Type B pancreatic cell (in vitro differentiated cells): ENCODE results near the gene TBC1D23. TPM values are rescaled to one million over a fixed set of nuclear protein-coding genes. Genes with fewer than 3 reads are reported as not detected.
"Not testable (repeated sequence)": the region's sequence is repeated elsewhere in the genome, so short reads cannot be mapped to it uniquely, and the experiment has no call there.

Experiments used
- DNase-seq: peaks from one replicate; pipeline ENCODE4 v3.0.0; 2021; ENCODE audit warnings: mixed read lengths; ENCODE audit not compliant: unreplicated experiment; ENCODE audit errors: extremely low spot score
- H3K27ac Mint-ChIP-seq: 2 replicates; pipeline ENCODE4 v1.8.0; 2021; ENCODE audit warnings: mild to moderate bottlenecking, mixed read lengths
- H3K27me3 Mint-ChIP-seq: 2 replicates; pipeline ENCODE4 v1.8.0; 2021; ENCODE audit warnings: mixed read lengths
- H3K36me3 Mint-ChIP-seq: 2 replicates; pipeline ENCODE4 v1.8.0; 2021; ENCODE audit warnings: mixed read lengths
- H3K4me1 Mint-ChIP-seq: one replicate; pipeline ENCODE4 v1.8.0; 2021; ENCODE audit warnings: mixed read lengths; ENCODE audit not compliant: unreplicated experiment
- H3K4me3 Mint-ChIP-seq: 2 replicates; pipeline ENCODE4 v1.8.0; 2021; ENCODE audit warnings: mild to moderate bottlenecking, mixed read lengths
- H3K9me3 Mint-ChIP-seq: 2 replicates; pipeline ENCODE4 v1.8.0; 2021; ENCODE audit warnings: mixed read lengths
- CTCF ChIP-seq: fragments of 200-600 bp; sonication (generic); conservative IDR thresholded peaks from 2 replicates; pipeline ENCODE4 v1.5.0; 2021; ENCODE audit warnings: antibody characterized with exemption, mild to moderate bottlenecking
- total RNA-seq: library from RNA; stranded (reverse); gene quantifications from 2 replicates; pipeline ENCODE4 v1.2.1, GENCODE V29; 2021; ENCODE audit warnings: low replicate concordance

TBC1D23 gene
- total RNA-seq, 1 donor from 2014 or later: 39.6 TPM

- no peak for DNase-seq
- H3K4me3 Mint-ChIP-seq: no peak overlapping the region
- H3K4me1 Mint-ChIP-seq: peaks cover 36% of the 10 kb centered on the region
Observed at GRCh38 chr3:100257586-100257985, 3.2 kb upstream of the TBC1D23 start.

GRCh38 chr3:100260081-100260684 is 609 bp upstream of the TBC1D23 start:
- no peaks in the 10 kb centered on the region for H3K9me3 Mint-ChIP-seq
- peak overlapping the region; percentile 97 for H3K27ac Mint-ChIP-seq
- peaks cover 52% of the 10 kb centered on the region for H3K4me1 Mint-ChIP-seq
- peak overlapping the region; percentile 98 for H3K4me3 Mint-ChIP-seq
- DNase-seq: no peak
- no peaks in the 10 kb centered on the region for H3K27me3 Mint-ChIP-seq
- peak; percentile 67 for TF ChIP-seq CTCF
- H3K36me3 Mint-ChIP-seq: no peaks in the 10 kb centered on the region

More at GRCh38 chr3:100257586-100257985, 3.2 kb upstream of the TBC1D23 start:
- no peak overlapping the region for H3K27ac Mint-ChIP-seq
- H3K27me3 Mint-ChIP-seq: no peaks in the 10 kb centered on the region
- no peak for TF ChIP-seq CTCF
- no peaks in the 10 kb centered on the region for H3K36me3 Mint-ChIP-seq
- no peaks in the 10 kb centered on the region for H3K9me3 Mint-ChIP-seq

- no peak for DNase-seq
- TF ChIP-seq CTCF: no peak
- Mint-ChIP-seq H3K36me3 (no peaks in the 10 kb centered on the region), H3K4me1 (peaks cover 52% of the 10 kb centered on the region), H3K27ac (peak overlapping the region; percentile 97), H3K9me3 (no peaks in the 10 kb centered on the region), H3K4me3 (peak overlapping the region; percentile 98), H3K27me3 (no peaks in the 10 kb centered on the region)
Observed at GRCh38 chr3:100261485-100261903, 702 bp downstream of the TBC1D23 start.

- not testable (repeated sequence) for H3K9me3 Mint-ChIP-seq, DNase-seq, H3K27me3 Mint-ChIP-seq, H3K36me3 Mint-ChIP-seq
- H3K4me3 Mint-ChIP-seq: peak overlapping the region; percentile 76
- peak overlapping the region; percentile 64 for H3K27ac Mint-ChIP-seq
- peaks cover 45% of the 10 kb centered on the region for H3K4me1 Mint-ChIP-seq
Observed at GRCh38 chr3:100262925-100263324, 2.1 kb downstream of the TBC1D23 start.

- H3K36me3 Mint-ChIP-seq: no peaks in the 10 kb centered on the region
- H3K4me1 Mint-ChIP-seq: peaks cover 45% of the 10 kb centered on the region
- H3K27me3 Mint-ChIP-seq: no peaks in the 10 kb centered on the region
- TF ChIP-seq CTCF: no peak
- no peak for DNase-seq
- H3K9me3 Mint-ChIP-seq: no peaks in the 10 kb centered on the region
- H3K27ac Mint-ChIP-seq: peak overlapping the region; percentile 64
- peak overlapping the region; percentile 76 for H3K4me3 Mint-ChIP-seq
Observed at GRCh38 chr3:100263583-100263982, 2.8 kb downstream of the TBC1D23 start.

GRCh38 chr3:100264242-100264641 is 3.5 kb downstream of the TBC1D23 start:
- no peak for TF ChIP-seq CTCF
- peak overlapping the region; percentile 64 for H3K27ac Mint-ChIP-seq
- peak overlapping the region; percentile 12 for H3K4me3 Mint-ChIP-seq
- H3K27me3 Mint-ChIP-seq: no peaks in the 10 kb centered on the region
- H3K36me3 Mint-ChIP-seq: no peaks in the 10 kb centered on the region
- H3K4me1 Mint-ChIP-seq: peaks cover 45% of the 10 kb centered on the region
- DNase-seq: no peak
- no peaks in the 10 kb centered on the region for H3K9me3 Mint-ChIP-seq
